ENCODE measurements around the gene ORAI1.
A peak's percentile ranks its signal among the peaks of the same experiment; 100 is the strongest.
"Not testable (repeated sequence)": the region's sequence is repeated elsewhere in the genome, so short reads cannot be mapped to it uniquely, and the experiment has no call there.

The ORAI1 gene

GRCh38 chr12:121626087-121626852 lies at the start of gene ORAI1:
TSS of gene ORAI1 (plus strand) at chr12:121626530.
- DNase-seq: peak; percentile 65 to 92

- DNase-seq: no peak
Measured at GRCh38 chr12:121576851-121577391, 49.4 kb upstream of the ORAI1 start.

DNA sequence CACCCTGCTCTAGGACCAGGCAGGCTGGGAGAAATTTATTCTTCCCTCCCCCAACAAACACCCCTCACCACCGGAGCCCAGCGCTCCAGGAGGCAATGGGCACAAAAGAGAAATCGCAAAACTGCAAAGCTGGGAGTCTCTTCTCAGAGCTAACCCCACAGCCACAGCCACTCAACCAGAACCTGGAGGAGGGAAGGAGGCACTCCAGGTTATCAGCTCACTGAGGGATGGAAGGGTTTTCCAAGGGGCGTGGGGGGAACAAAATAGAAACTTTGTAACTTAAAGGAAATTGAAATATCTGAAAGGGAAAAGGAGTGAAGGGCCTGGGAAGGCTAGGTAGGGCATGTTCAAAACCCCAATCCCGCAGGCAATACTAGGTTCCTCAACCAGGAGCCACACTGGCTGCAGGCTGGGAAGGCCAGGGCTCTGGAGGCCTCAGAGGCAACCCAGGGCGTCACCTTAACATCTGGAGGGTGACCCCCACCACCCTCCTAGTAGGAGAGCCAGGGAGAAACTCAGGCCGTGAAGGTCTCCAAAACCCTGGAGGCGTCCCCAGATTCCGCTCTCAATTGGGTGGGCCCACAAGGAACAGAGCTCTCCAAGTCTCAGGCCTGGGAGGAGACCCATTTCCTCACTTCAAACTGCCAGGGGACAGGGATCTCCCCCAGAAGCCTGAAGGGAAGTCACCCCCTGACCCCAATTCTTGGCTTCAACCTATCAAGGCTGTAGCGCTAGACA lies 48.7 kb upstream of the ORAI1 start:
- DNase-seq: no peak

DNA sequence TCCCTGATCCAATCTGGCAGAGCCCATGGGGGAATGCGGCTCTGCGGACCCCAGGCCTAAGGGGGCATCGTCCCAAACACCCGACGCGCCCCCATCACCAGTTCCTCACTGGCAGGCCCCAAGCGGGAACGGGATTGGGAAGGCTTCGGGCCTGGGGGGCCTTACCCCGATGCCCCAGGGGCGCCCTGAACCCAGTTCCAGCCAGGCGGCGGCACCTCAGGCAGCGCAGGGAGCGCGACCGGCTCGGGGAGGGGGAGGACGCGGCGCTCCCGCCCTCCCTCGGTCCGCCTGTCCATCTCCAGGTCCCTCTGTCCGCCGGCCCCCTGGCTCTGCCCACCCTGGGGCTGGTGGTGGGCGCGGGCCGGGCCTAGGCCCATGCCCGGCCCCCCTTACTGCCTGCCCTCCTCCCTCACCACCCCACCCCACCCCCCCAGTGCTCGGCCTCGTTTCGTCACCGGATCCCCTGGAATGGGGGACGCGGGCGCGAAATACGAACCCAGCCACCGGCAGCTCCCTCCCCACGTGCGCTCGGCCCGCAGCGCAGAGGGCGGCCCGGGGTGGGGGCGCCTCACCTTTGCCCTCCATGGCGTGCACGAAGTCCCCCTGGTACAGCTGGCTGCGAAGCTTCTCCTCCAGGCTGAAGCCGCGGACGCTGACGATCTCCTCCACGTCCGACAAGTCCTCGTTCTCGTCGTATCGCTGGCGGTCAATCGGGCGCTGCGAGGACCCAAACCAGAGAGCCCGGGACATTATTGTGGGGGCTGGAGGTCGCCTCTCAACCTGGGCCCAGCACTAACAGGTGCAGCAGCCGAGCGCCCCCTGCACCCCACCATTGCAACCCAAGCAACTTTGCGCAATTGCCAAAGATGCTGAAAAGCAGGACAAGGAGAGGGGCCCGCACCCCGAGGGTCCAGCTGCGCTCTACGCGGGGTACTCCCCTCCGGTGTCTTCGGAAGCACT lies 47.8 kb upstream of the ORAI1 start:
- no peak for DNase-seq

- DNase-seq: peak in 1 of 2 experiments; percentile 19
Measured at GRCh38 chr12:121579190-121579791, 47.0 kb upstream of the ORAI1 start.

DNA sequence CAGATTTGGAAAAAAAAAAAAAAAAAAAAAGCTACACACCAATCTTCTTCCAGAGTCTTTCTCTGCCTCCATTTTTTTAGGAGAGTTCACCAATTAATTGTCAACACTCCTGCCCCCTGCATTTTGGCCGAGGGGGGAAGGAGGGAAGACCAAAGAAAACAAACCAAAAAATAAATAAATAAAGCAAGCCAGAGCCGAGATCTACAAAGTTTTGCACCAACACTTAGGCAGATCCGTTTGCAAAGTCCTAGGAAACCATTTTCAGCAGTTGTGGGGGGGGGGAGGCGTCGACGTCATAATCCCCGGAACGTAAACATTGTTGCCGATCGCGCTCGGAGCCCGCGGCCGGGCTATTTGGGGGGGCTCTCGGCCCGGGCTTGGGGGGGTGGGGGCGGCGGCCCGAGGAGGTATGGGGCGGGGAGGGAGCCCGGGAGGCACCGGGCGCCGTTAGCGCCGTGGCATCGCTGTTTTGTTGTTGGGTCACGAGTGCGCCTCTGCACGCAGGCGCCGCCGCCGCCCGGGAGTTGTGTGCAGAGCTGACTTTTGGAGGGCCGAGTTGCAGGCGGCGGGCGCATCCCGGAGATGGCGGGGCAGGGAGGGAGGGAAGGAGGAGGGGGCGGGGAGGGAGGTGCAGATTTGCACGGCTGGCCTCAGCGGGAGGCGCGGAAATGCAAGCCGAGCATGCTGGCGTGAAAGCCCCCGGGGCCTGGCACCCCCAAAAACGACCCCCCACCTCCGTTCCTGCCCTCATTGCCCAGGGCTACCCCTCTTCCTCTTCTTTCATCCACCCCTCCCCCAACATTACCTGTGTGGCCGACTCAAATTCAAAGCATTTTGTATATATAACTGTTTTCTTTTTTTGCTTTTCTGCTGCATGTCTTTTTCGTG lies 46.1 kb upstream of the ORAI1 start:
- peak; percentile 39 to 79 for DNase-seq

DNA sequence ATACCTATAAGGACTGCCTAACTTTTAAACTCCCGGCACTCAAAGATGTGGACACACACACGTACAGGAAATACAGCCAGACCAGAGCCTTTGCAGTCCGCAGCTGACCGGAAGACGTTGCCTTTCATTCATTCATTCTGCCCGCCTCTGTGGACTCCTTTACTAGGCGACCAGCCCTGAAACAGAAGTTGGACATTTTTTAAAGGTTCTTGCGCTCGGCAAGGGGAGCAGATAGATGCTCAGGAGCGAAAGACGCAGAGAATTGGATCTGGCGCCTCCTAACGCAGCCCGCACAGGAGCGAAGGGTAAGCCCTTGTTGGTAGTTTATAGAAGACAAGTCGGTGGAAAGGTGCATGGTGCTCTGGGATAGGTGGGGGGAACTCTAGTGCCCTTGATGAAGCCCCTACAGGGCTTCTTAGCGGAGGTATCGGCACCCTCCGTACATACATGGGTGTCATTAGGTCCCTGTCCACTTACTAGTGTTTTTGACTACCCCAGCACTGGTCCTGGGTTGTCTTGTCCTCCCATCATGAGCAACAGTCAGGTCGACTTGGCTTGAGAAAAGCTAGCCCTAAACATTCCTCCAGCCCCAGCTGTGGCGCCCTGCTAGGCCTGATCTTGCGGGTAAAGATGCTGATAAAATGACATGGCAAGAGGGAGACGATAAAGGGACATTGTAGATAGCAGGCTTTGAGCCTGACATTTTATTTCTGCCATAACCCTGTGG lies 45.2 kb upstream of the ORAI1 start, which contains the start of gene KDM2B:
Gene KDM2B, minus strand, starts transcription at position 65 of the 727 bp plus-strand sequence. CDS start 112 bp downstream, outside the sequence.
- DNase-seq: peak in 1 of 2 experiments; percentile 11

GRCh38 chr12:121581686-121582429 lies 44.5 kb upstream of the ORAI1 start:
- DNase-seq: peak in 1 of 2 experiments; percentile 12

GRCh38 chr12:121582583-121583333 lies 43.6 kb upstream of the ORAI1 start:
- no peak for DNase-seq

DNA sequence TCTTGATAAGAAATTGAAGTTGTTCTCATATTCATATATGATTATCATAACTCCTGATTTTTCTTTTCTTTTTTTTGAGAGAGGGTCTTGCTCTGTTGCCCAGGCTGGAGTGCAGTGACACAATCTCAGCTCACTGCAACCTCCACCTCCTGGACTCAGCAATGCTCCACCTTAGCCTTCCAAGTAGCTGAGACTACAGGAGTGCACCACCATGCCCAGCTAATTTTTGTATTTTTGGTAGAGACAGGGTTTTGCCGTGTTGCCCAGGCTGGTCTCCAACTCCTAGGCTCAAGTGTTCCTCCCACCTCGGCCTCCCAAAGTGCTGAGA lies 43.0 kb upstream of the ORAI1 start:
- not testable (repeated sequence) for DNase-seq

- DNase-seq: not testable (repeated sequence)
Measured at GRCh38 chr12:121584885-121585284, 41.4 kb upstream of the ORAI1 start.

- DNase-seq: no peak
Measured at GRCh38 chr12:121590476-121591143, 35.7 kb upstream of the ORAI1 start.

DNA sequence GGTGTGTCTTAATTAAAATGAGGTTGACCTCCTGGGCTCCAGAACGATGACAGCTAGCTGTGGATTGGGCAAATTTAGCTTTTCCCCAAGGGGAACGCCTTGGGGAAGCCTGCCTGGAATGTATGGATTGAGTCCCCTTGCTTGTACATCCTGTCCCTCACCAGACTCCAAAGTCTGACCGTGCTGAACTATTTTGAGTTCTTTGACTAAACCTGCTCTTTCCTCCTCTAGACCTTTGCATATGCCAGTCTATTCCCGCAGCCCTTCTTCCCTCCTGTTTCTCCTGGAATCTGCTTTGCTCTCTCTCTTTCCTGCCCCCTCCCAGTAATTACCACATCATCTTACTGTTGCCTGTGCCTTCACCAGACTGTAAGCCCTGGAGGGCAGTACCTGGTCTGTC lies 34.0 kb upstream of the ORAI1 start:
- no peak for DNase-seq

GRCh38 chr12:121595520-121595919 lies 30.8 kb upstream of the ORAI1 start:
- DNase-seq: no peak

- no peak for DNase-seq
Measured at GRCh38 chr12:121596526-121596925, 29.8 kb upstream of the ORAI1 start.

GRCh38 chr12:121600702-121601336 lies 25.5 kb upstream of the ORAI1 start:
- DNase-seq: no peak

DNA sequence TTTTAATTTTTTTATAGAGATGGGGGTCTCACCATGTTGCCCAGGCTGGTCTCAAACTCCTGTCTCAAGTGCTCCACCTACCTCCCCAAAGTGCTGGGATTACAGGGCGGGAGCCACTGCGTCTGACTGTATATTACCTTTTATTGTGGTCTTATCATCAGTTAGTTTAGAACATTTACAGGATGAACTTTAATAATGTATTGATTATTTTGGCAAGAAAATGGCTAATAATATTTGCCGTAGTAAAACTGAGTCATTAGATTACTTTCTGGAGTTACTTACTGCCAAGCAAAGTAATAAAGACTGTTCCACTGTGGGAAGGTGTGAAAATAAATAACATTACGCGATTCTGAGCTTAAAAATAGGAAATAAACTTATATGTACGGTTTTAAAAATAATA lies 23.6 kb upstream of the ORAI1 start:
- no peak for DNase-seq

GRCh38 chr12:121603581-121603980 lies 22.7 kb upstream of the ORAI1 start:
- DNase-seq: no peak

All from NCI-H524 (cell line).